Esophagus muscularis mucosa (tissue), 4 donors: ENCODE results near the gene NDRG3. TPM values are rescaled to one million over a fixed set of nuclear protein-coding genes. Genes with fewer than 3 reads are reported as not detected.

ENCODE experiments used
- DNase-seq: peaks from one replicate; pipeline ENCODE4 v3.0.0-alpha.2; 2017; ENCODE audit errors: extremely low spot score
- H3K27ac ChIP-seq, 4 donors: fragments of 200-600 bp; sonication (generic); replicated peaks in 1 of 4; 1 replicate in 3 of 4; 2 replicates in 1 of 4; pipeline ENCODE4 v1.5.1; 2016 to 2019; ENCODE audit warnings: mild to moderate bottlenecking in 1 of 4
- H3K27me3 ChIP-seq, 4 donors: fragments of 200-600 bp; sonication (generic); one replicate each; pipeline versions ENCODE4 v1.5.1 to v1.6.0; 2016 to 2019
- H3K36me3 ChIP-seq, 4 donors: fragments of 200-600 bp; sonication (generic); one replicate each; pipeline ENCODE4 v1.5.1; 2016 to 2019
- H3K4me1 ChIP-seq, 4 donors: fragments of 200-600 bp; sonication (generic); one replicate each; pipeline ENCODE4 v1.5.1; 2016 to 2019
- H3K4me3 ChIP-seq, 4 donors: fragments of 200-600 bp; sonication (generic); 1 replicate in 2 of 4; 2 replicates in 2 of 4; pipeline ENCODE4 v1.5.1; 2016 to 2019; ENCODE audit warnings: mild to moderate bottlenecking in 4 of 4, moderate library complexity in 1 of 4
- H3K9me3 ChIP-seq, 4 donors: fragments of 200-600 bp; sonication (generic); 1 replicate in 3 of 4; 2 replicates in 1 of 4; pipeline ENCODE4 v1.5.1; 2016 to 2019
- CTCF ChIP-seq, 3 experiments: fragments of 200-600 bp in 2 of 3; fragments of 450-650 bp in 1 of 3; sonication (generic) in 2 of 3; IDR thresholded peaks; one replicate each; pipeline ENCODE4 v1.5.1; 2017 to 2019; ENCODE audit warnings: antibody characterized with exemption in 3 of 3, mild to moderate bottlenecking in 2 of 3, moderate library complexity in 1 of 3
- EP300 ChIP-seq: sonication (generic); formaldehyde crosslinking; IDR thresholded peaks from one replicate; pipeline ENCODE4 v1.6.1; 2017; ENCODE audit warnings: antibody characterized with exemption
- POLR2A ChIP-seq: fragments of 450-650 bp; IDR thresholded peaks from one replicate; pipeline ENCODE4 v1.6.1; 2017; ENCODE audit warnings: antibody characterized with exemption, moderate library complexity, mild to moderate bottlenecking, low read depth
- POLR2AphosphoS5 ChIP-seq, 2 donors: sonication (generic); formaldehyde crosslinking; IDR thresholded peaks; one replicate each; pipeline ENCODE4 v1.6.1; 2017; ENCODE audit warnings: antibody characterized with exemption in 2 of 2
- WGBS: methylation state at CpG from one replicate; pipeline ENCODE4 v1.1.5; 2018; 5-methylcytosine and 5-hydroxymethylcytosine counted together
- intact Hi-C: fragments of 100-400 bp; cut with DNase I; formaldehyde crosslinking; loops from one replicate; pipeline ENCODE4 v1.15.1; 2023
- total RNA-seq, 4 donors: library from RNA; depleted of rRNA; stranded (reverse); fragments of >200 nt; gene quantifications; one replicate each; pipeline versions ENCODE4 v1.1.0 to v1.2.1, GENCODE V29; 2016

Gene NDRG3
- total RNA-seq, 4 donors from 2014 or later = 17.1 to 22.8 (median 22.3) TPM

- peaks cover 0 to 3% (median 0%) of the 10 kb centered on the region in 4 donors for H3K27me3 ChIP-seq
- H3K4me1 ChIP-seq = peaks cover 16 to 25% (median 23%) of the 10 kb centered on the region in 4 donors
- H3K9me3 ChIP-seq = no peaks in the 10 kb centered on the region
- WGBS = 76% methylated on average over 4 of the region's 4 CpGs
- no peak overlapping the region for H3K4me3 ChIP-seq
- H3K27ac ChIP-seq = no peak overlapping the region
- intact Hi-C loops = loop anchor here (10.0 kb wide), 1 partner anchor 124 kb away; a partner anchor contains a TSS
- no peaks in the 10 kb centered on the region for H3K36me3 ChIP-seq
- DNase-seq = no peak
- TF ChIP-seq CTCF (IDR thresholded peaks at IDR 0.05) (no peak), POLR2AphosphoS5 (IDR thresholded peaks at IDR 0.05) (no peak), EP300 (no peak), POLR2A (no peak)
Observed at GRCh38 chr20:36741072-36741471, 4.8 kb downstream of the NDRG3 start.

DNA sequence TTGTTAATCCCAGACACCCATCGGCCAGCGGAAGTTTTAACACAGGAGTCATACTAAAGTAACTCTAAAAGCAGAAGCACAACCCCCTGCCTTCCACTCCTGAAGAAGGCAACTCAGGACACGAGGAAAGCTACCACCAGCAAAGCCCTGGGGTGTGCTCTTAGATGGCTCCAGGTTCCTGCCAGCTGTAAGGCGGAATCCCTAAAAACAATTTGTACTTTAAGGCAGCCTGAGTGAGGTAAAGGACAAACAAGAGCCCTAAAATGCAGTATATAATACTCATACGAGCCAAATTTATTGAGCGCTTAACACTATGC is 8.7 kb downstream of the NDRG3 start:
- Histone ChIP-seq H3K27me3 (no peaks in the 10 kb centered on the region), H3K4me3 (no peak overlapping the region), H3K27ac (no peak overlapping the region), H3K9me3 (no peaks in the 10 kb centered on the region), H3K36me3 (no peaks in the 10 kb centered on the region), H3K4me1 (peaks cover 0 to 15% (median 11%) of the 10 kb centered on the region in 4 donors)
- WGBS = 93% methylated on average over 6 of the region's 6 CpGs
- TF ChIP-seq EP300 = no peak
- TF ChIP-seq CTCF (IDR thresholded peaks at IDR 0.05) = no peak
- TF ChIP-seq POLR2AphosphoS5 (IDR thresholded peaks at IDR 0.05) = no peak
- TF ChIP-seq POLR2A = no peak
- intact Hi-C loops = no loop called here
- DNase-seq = no peak

DNA sequence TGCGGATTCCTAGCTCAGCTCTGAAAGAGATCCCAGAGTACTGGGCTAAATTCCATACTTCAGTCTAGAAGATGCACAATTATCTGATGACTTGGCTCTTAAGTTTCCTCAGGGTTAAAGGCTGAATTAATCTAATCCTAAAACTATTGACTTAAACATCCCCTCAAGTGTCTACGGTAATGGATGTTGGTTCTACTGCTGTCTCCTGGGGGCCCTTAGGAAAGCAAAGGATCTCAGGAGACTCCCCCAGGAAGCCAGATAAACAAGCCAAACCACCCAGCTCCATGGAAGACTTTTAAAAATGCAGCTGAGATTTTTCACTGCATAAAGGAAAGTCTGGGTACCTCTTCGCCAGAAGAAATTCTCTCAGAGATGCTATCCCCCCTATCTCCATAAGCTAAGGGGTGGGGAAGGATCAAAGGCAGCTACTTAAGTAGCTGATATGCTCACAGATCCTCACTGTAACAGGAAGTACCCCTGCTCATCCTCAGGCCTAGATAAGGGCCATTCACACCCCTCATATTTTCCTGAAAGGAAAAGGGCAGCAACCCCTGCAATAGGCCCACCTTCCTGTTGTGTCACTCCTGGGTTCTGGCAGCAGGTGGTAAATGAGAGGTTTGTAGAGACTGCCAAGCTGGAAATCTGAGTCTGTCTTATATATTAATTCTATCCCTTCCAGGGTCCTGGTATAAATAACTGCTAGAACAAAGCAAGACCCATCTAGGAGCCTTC is 9.3 kb downstream of the NDRG3 start:
- Histone ChIP-seq H3K4me1 (peaks cover 0 to 18% (median 11%) of the 10 kb centered on the region in 4 donors), H3K36me3 (no peaks in the 10 kb centered on the region), H3K27me3 (no peaks in the 10 kb centered on the region), H3K4me3 (no peak overlapping the region), H3K9me3 (no peaks in the 10 kb centered on the region), H3K27ac (no peak overlapping the region)
- 84% methylated on average over 3 of the region's 3 CpGs for WGBS
- DNase-seq = no peak
- intact Hi-C loops = no loop called here
- TF ChIP-seq POLR2AphosphoS5 (IDR thresholded peaks at IDR 0.05) (no peak), CTCF (IDR thresholded peaks at IDR 0.05) (no peak), EP300 (no peak), POLR2A (no peak)

DNA sequence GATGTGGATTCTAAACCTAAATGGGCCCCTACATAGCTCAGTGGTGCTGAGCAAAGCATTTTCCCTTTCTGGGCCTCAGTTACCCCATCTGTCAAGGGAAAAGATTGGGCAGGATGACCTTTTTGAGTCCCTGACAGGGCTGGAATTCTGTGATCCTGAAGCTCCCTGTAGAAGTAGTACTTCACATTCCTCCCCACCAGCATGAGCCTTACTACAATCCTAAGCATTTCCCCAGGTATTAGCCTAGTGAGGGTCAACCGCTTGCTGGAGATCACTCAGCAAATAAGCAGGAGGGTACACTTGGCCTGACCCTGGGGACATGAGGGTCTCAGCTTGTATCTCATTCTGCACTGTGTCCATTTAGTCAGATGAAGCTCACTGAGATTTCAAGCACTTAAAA is 13.4 kb downstream of the NDRG3 start:
- TF ChIP-seq POLR2A (no peak), POLR2AphosphoS5 (IDR thresholded peaks at IDR 0.05) (no peak), EP300 (no peak), CTCF (IDR thresholded peaks at IDR 0.05) (no peak)
- intact Hi-C loops = no loop called here
- WGBS = no CpG with 5 or more reads among the region's 1 CpG
- Histone ChIP-seq H3K4me3 (no peak overlapping the region), H3K36me3 (no peaks in the 10 kb centered on the region), H3K27ac (no peak overlapping the region), H3K27me3 (no peaks in the 10 kb centered on the region), H3K9me3 (no peaks in the 10 kb centered on the region), H3K4me1 (peaks cover 0 to 19% (median 13%) of the 10 kb centered on the region in 4 donors)
- no peak for DNase-seq

GRCh38 chr20:36728986-36729385 is 16.9 kb downstream of the NDRG3 start:
- TF ChIP-seq POLR2AphosphoS5 (IDR thresholded peaks at IDR 0.05) (no peak), EP300 (no peak), POLR2A (no peak), CTCF (IDR thresholded peaks at IDR 0.05) (no peak)
- Histone ChIP-seq H3K27ac (no peak overlapping the region), H3K36me3 (no peaks in the 10 kb centered on the region), H3K4me1 (peaks cover 0 to 9% (median 4%) of the 10 kb centered on the region in 4 donors), H3K9me3 (no peaks in the 10 kb centered on the region), H3K27me3 (no peaks in the 10 kb centered on the region), H3K4me3 (no peak overlapping the region)
- 82% methylated on average over 3 of the region's 3 CpGs for WGBS
- intact Hi-C loops = no loop called here
- no peak for DNase-seq
